HCT116 (cell line): ENCODE results near the gene DTD1.

ENCODE experiments used
- ATF3 ChIP-seq: IDR thresholded peaks from 2 replicates; pipeline ENCODE4 v1.6.1; 2012
- CTCF ChIP-seq, 3 experiments: fragments of 200-600 bp in 1 of 3; sonication (generic) in 1 of 3; IDR thresholded peaks in 2 of 3; conservative IDR thresholded peaks in 1 of 3; 2 replicates each; pipeline ENCODE4 v1.5.1; 2012 to 2017; ENCODE audit warnings: low read depth in 2 of 3, low read length in 2 of 3, antibody characterized with exemption in 1 of 3, borderline replicate concordance in 1 of 3, control low read depth in 1 of 3, mild to moderate bottlenecking in 1 of 3, mixed read lengths in 1 of 3, mixed run types in 1 of 3, moderate library complexity in 1 of 3; ENCODE audit not compliant: insufficient read depth in 1 of 3
- EGR1 ChIP-seq: IDR thresholded peaks from 2 replicates; pipeline ENCODE4 v1.6.1; 2012; ENCODE audit warnings: low read depth
- ELF1 ChIP-seq: IDR thresholded peaks from 2 replicates; pipeline ENCODE4 v1.6.1; 2012; ENCODE audit warnings: low read depth, borderline replicate concordance
- EZH2 ChIP-seq: fragments of 200-600 bp; sonication (generic); IDR thresholded peaks from 2 replicates; pipeline ENCODE4 v1.6.1; 2017; ENCODE audit warnings: antibody characterized with exemption, mixed run types
- EZH2phosphoT487 ChIP-seq: fragments of 200-600 bp; IDR thresholded peaks from 2 replicates; pipeline ENCODE4 v1.6.1; 2018; ENCODE audit warnings: antibody characterized with exemption, borderline replicate concordance
- FOSL1 ChIP-seq: IDR thresholded peaks from 2 replicates; pipeline ENCODE4 v1.6.1; 2012; ENCODE audit warnings: low read depth
- POLR2A ChIP-seq: IDR thresholded peaks from 2 replicates; pipeline ENCODE4 v1.7.0; 2011; ENCODE audit warnings: borderline replicate concordance; ENCODE audit not compliant: insufficient read depth, insufficient read length; ENCODE audit errors: extremely low read depth
- POLR2AphosphoS5 ChIP-seq: IDR thresholded peaks from 2 replicates; pipeline ENCODE4 v1.6.1; 2011; ENCODE audit warnings: mild to moderate bottlenecking, low read depth, low read length, moderate library complexity
- REST ChIP-seq: IDR thresholded peaks from 2 replicates; pipeline ENCODE4 v1.6.1; 2012; ENCODE audit warnings: low read depth
- SIN3A ChIP-seq: IDR thresholded peaks from 2 replicates; pipeline ENCODE4 v1.6.1; 2012; ENCODE audit warnings: low read depth
- SP1 ChIP-seq: IDR thresholded peaks from 2 replicates; pipeline ENCODE4 v1.6.1; 2012; ENCODE audit warnings: low read depth
- YY1 ChIP-seq: IDR thresholded peaks from 2 replicates; pipeline ENCODE4 v1.6.1; 2011; ENCODE audit warnings: low read length, low read depth, moderate library complexity, mild to moderate bottlenecking; ENCODE audit not compliant: insufficient replicate concordance; ENCODE audit errors: extremely low read depth
- ZFX ChIP-seq: fragments of 450-650 bp; IDR thresholded peaks from 2 replicates; pipeline ENCODE4 v1.6.1; 2017

- TF ChIP-seq FOSL1 (no peak), POLR2AphosphoS5 (no peak), CTCF (IDR thresholded peaks at IDR 0.05 in 2 of 3, conservative IDR thresholded peaks at IDR 0.05 in 1 of 3; ENCODE audit: borderline replicate concordance in 1 of 3, insufficient read depth in 1 of 3, low read depth in 2 of 3, low read length in 2 of 3) (no peak), EGR1 (no peak), EZH2 (no peak), ELF1 (no peak), ATF3 (no peak), YY1 (no peak), REST (no peak), POLR2A (no peak), SIN3A (no peak), EZH2phosphoT487 (no peak), ZFX (no peak), SP1 (no peak)
Measured at GRCh38 chr20:18634501-18634900, 46.6 kb downstream of the DTD1 start.
